ENCODE data around the gene CD109.

Gene CD109

GRCh38 chr6:73738367-73739028, 42.5 kb downstream of the CD109 start:
- no peak for TF ChIP-seq CTCF (IDR thresholded peaks at IDR 0.05)

- TF ChIP-seq CTCF (IDR thresholded peaks at IDR 0.05): peak; percentile 57
These were observed 43.1 kb downstream of the CD109 start for GRCh38 chr6:73739096-73739495.

GRCh38 chr6:73742433-73742832, 46.4 kb downstream of the CD109 start:
- no peak for TF ChIP-seq CTCF (IDR thresholded peaks at IDR 0.05)

- no peak for TF ChIP-seq CTCF (IDR thresholded peaks at IDR 0.05)
These were observed 47.1 kb downstream of the CD109 start for GRCh38 chr6:73743081-73743480.

GRCh38 chr6:73743556-73743955, 47.6 kb downstream of the CD109 start:
- no peak for TF ChIP-seq CTCF (IDR thresholded peaks at IDR 0.05)

- no peak for TF ChIP-seq CTCF (IDR thresholded peaks at IDR 0.05)
These were observed 50.8 kb downstream of the CD109 start for GRCh38 chr6:73746787-73747186.

- TF ChIP-seq CTCF (IDR thresholded peaks at IDR 0.05): no peak
These were observed 51.3 kb downstream of the CD109 start for GRCh38 chr6:73747289-73747688.

- no peak for TF ChIP-seq CTCF (IDR thresholded peaks at IDR 0.05)
These were observed 56.9 kb downstream of the CD109 start for GRCh38 chr6:73752943-73753342.
